ENCODE results near the gene USP40. TPM values are rescaled to one million over a fixed set of nuclear protein-coding genes. Genes with fewer than 3 reads are reported as not detected.

The USP40 gene
- total RNA-seq, 1 donor from 2014 or later = 32.9 TPM

GRCh38 chr2:233468741-233469110 is 97.9 kb downstream of the USP40 start:
- TF ChIP-seq EZH2phosphoT487 (IDR thresholded peaks at IDR 0.05) (no peak), EZH2 (IDR thresholded peaks at IDR 0.05) (no peak)
- TF ChIP-seq, protein P1, sequence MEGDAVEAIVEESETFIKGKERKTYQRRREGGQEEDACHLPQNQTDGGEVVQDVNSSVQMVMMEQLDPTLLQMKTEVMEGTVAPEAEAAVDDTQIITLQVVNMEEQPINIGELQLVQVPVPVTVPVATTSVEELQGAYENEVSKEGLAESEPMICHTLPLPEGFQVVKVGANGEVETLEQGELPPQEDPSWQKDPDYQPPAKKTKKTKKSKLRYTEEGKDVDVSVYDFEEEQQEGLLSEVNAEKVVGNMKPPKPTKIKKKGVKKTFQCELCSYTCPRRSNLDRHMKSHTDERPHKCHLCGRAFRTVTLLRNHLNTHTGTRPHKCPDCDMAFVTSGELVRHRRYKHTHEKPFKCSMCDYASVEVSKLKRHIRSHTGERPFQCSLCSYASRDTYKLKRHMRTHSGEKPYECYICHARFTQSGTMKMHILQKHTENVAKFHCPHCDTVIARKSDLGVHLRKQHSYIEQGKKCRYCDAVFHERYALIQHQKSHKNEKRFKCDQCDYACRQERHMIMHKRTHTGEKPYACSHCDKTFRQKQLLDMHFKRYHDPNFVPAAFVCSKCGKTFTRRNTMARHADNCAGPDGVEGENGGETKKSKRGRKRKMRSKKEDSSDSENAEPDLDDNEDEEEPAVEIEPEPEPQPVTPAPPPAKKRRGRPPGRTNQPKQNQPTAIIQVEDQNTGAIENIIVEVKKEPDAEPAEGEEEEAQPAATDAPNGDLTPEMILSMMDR (IDR thresholded peaks at IDR 0.05) = no peak
- H3K27me3 Mint-ChIP-seq (ENCODE audit: insufficient read depth, low read depth) = no peaks in the 10 kb centered on the region
- no peak overlapping the region for H3K9ac ChIP-seq
- no peak for DNase-seq (ENCODE audit: low spot score)
- no peaks in the 10 kb centered on the region for H3K79me2 ChIP-seq (ENCODE audit: low read depth)
- H3K9me3 ChIP-seq (ENCODE audit: low read depth) = no peaks in the 10 kb centered on the region
- H3F3A ChIP-seq (ENCODE audit: low read depth) = no peaks in the 10 kb centered on the region
- no peak overlapping the region for H3K4me2 ChIP-seq
- no peak overlapping the region for H3K4me3 ChIP-seq
- no peaks in the 10 kb centered on the region for H3K27me3 ChIP-seq
- no peak overlapping the region for H3K27ac ChIP-seq
- no peaks in the 10 kb centered on the region for H3K9me3 Mint-ChIP-seq
- H3K4me1 ChIP-seq = no peaks in the 10 kb centered on the region
- no peaks in the 10 kb centered on the region for H3K36me3 ChIP-seq
- no peaks in the 10 kb centered on the region for H3K4me1 Mint-ChIP-seq
- no peak overlapping the region for H2AFZ ChIP-seq (replicated peaks)
- no peak overlapping the region for H3K4me3 Mint-ChIP-seq
- peaks cover 24% of the 10 kb centered on the region for H3K36me3 Mint-ChIP-seq
- no peaks in the 10 kb centered on the region for H4K20me1 ChIP-seq (ENCODE audit: low read depth)
- H3K27ac Mint-ChIP-seq = no peak overlapping the region

DNA sequence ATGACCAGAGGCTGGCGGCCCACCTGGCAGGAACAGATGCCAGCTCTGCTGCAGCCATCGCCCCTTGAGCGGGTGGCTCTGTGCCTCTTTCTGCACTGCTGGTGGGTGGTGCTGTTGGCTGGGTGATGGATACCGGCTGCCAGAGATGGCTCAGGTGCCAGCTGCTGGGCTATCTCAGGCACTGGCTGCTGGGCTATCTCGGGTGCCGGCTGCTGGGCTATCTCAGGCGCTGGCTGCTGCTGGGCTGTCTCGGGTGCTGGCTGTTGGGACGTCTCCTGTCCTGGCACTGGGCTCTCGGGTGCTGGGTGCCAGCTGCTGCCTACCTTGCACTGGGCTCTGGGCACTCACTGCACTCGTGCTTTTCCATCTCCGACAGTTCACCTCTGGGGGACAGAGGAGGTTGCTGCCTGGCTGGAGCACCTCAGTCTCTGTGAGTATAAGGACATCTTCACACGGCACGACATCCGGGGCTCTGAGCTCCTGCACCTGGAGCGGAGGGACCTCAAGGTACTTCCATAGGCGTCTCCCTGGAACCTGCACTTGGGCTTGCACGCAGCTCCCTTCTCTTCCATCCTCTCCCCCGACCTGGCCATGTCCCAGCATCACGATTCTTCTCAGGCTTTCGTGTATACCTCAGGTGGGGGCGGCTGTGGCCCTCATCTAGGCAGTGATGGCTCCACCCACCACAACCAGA is 98.4 kb downstream of the USP40 start:
- Histone ChIP-seq H3K27ac (no peak overlapping the region), H3K9me3 (ENCODE audit: low read depth) (no peaks in the 10 kb centered on the region), H2AFZ (replicated peaks) (no peak overlapping the region), H3K4me1 (no peaks in the 10 kb centered on the region), H3K4me3 (no peak overlapping the region), H3K4me2 (no peak overlapping the region), H4K20me1 (ENCODE audit: low read depth) (no peaks in the 10 kb centered on the region), H3K36me3 (no peaks in the 10 kb centered on the region), H3K79me2 (ENCODE audit: low read depth) (no peaks in the 10 kb centered on the region), H3F3A (ENCODE audit: low read depth) (no peaks in the 10 kb centered on the region), H3K27me3 (no peaks in the 10 kb centered on the region), H3K9ac (no peak overlapping the region)
- no peak for DNase-seq (ENCODE audit: low spot score)
- no peak for TF ChIP-seq EZH2 (IDR thresholded peaks at IDR 0.05)
- TF ChIP-seq, protein P1 (IDR thresholded peaks at IDR 0.05) = no peak
- TF ChIP-seq EZH2phosphoT487 (IDR thresholded peaks at IDR 0.05) = no peak
- no peaks in the 10 kb centered on the region for H3K9me3 Mint-ChIP-seq
- peaks cover 29% of the 10 kb centered on the region for H3K36me3 Mint-ChIP-seq
- no peak overlapping the region for H3K4me3 Mint-ChIP-seq
- no peaks in the 10 kb centered on the region for H3K27me3 Mint-ChIP-seq (ENCODE audit: insufficient read depth, low read depth)
- no peaks in the 10 kb centered on the region for H3K4me1 Mint-ChIP-seq
- no peak overlapping the region for H3K27ac Mint-ChIP-seq

DNA sequence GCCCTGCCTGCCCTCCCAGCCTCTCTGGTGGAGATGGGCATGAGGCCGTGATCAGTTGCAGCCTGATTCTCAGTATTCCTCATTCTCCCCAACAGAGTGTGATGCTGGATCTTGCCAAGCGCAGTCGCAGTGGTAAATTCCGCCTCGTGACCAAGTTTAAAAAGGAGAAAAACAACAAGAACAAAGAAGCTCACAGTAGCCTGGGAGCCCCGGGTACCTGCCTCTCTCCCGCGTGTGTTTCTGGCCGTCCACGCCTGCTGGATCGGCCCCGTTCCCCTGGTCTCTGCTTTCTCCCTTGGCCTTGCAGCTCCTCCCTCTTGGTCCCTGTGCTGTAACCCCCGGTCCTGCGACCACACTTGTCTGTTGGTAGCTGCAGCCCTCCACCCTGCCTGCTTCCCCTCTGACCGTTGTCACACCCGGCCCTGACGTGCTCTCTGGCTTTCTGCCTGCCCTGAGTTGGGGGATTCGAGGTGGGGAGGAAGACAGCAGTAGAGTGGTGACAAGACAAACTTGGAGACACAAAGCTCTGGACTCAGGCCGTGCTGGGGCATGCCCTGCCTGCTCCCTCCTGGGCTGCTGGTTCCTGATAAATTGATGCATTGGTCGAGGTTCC is 99.5 kb downstream of the USP40 start:
- Mint-ChIP-seq H3K4me3 (no peak overlapping the region), H3K4me1 (no peaks in the 10 kb centered on the region), H3K27ac (no peak overlapping the region), H3K36me3 (peaks cover 26% of the 10 kb centered on the region), H3K27me3 (ENCODE audit: insufficient read depth, low read depth) (no peaks in the 10 kb centered on the region), H3K9me3 (no peaks in the 10 kb centered on the region)
- Histone ChIP-seq H3K4me2 (no peak overlapping the region), H2AFZ (replicated peaks) (no peak overlapping the region), H3K9ac (no peak overlapping the region), H3K9me3 (ENCODE audit: low read depth) (no peaks in the 10 kb centered on the region), H3K79me2 (ENCODE audit: low read depth) (no peaks in the 10 kb centered on the region), H3K36me3 (no peaks in the 10 kb centered on the region), H3K4me3 (no peak overlapping the region), H3K4me1 (no peaks in the 10 kb centered on the region), H3K27ac (no peak overlapping the region), H4K20me1 (ENCODE audit: low read depth) (no peaks in the 10 kb centered on the region), H3F3A (ENCODE audit: low read depth) (no peaks in the 10 kb centered on the region), H3K27me3 (no peaks in the 10 kb centered on the region)
- TF ChIP-seq, protein P1 (IDR thresholded peaks at IDR 0.05) = no peak
- no peak for TF ChIP-seq EZH2 (IDR thresholded peaks at IDR 0.05)
- no peak for TF ChIP-seq EZH2phosphoT487 (IDR thresholded peaks at IDR 0.05)
- DNase-seq (ENCODE audit: low spot score) = no peak
